Activated CD8-positive, alpha-beta T cell treated with anti-CD3 and anti-CD28 coated beads for 36 hours (primary cell): ENCODE measurements around the gene VWCE. TPM values are rescaled to one million over a fixed set of nuclear protein-coding genes. Genes with fewer than 3 reads are reported as not detected.

Experiments
- ATAC-seq: fragments of 200-7000 bp; cut with Tn5 transposase; one replicate; pipeline ENCODE4 v1.10.0; 2021; ENCODE audit warnings: mild to moderate bottlenecking, moderate library complexity
- CTCF ChIA-PET: fragments of 350-600 bp; sonication (Branson Sonifier 250); formaldehyde crosslinking; loops from one replicate; lab custom pipeline; 2021; ENCODE audit warnings: antibody characterized with exemption; lab: Charles Lee
- POLR2A ChIA-PET: fragments of 350-600 bp; sonication (Branson Sonifier 250); formaldehyde crosslinking; loops from one replicate; lab custom pipeline; 2021; ENCODE audit warnings: antibody characterized with exemption; lab: Charles Lee
- DNase-seq: peaks from one replicate; pipeline ENCODE4 v3.0.0-alpha.2; 2020
- H3K27ac Mint-ChIP-seq: one replicate; pipeline ENCODE4 v1.8.0; 2021; ENCODE audit warnings: mild to moderate bottlenecking, mixed read lengths
- H3K27me3 Mint-ChIP-seq: one replicate; pipeline ENCODE4 v1.8.0; 2021; ENCODE audit warnings: mixed read lengths
- H3K36me3 Mint-ChIP-seq: one replicate; pipeline ENCODE4 v1.8.0; 2021; ENCODE audit warnings: low read depth, mixed read lengths
- H3K4me1 Mint-ChIP-seq: one replicate; pipeline ENCODE4 v1.8.0; 2021; ENCODE audit warnings: low read depth, mixed read lengths
- H3K4me3 Mint-ChIP-seq: one replicate; pipeline ENCODE4 v1.8.0; 2021; ENCODE audit warnings: mild to moderate bottlenecking, moderate library complexity, mixed read lengths
- H3K9me3 Mint-ChIP-seq: one replicate; pipeline ENCODE4 v1.8.0; 2021; ENCODE audit warnings: mixed read lengths
- CTCF ChIP-seq: fragments of 200-600 bp; IDR thresholded peaks from one replicate; pipeline ENCODE4 v1.8.0; 2022; ENCODE audit warnings: antibody characterized with exemption, mild to moderate bottlenecking
- intact Hi-C: fragments of 100-400 bp; cut with micrococcal nuclease; formaldehyde crosslinking; loops from one replicate; pipeline ENCODE4 v1.10.0; 2022
- total RNA-seq, 2 experiments: library from RNA; stranded (reverse); gene quantifications; one replicate each; pipeline ENCODE4 v1.2.3, GENCODE V29; 2021

The VWCE gene
- total RNA-seq, 2 experiments from 2014 or later = 23.3 to 25.8 TPM

DNA sequence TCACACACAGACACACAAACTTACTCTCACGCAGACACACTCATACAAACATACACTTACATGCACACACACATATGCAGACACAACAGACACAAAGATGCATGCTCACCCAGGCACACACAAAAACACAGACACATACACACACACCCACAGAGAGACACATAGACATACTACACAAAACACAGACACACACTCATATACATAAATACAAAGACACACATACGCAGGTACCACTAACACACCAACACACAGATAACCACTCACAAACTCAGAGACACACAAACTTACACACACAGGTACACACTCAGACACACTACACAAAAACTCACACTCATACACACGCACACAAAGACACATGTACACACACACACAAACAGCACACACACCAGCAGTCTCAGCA is 22.4 kb downstream of the VWCE start:
- Mint-ChIP-seq H3K4me1 (no peaks in the 10 kb centered on the region), H3K27me3 (no peaks in the 10 kb centered on the region), H3K27ac (no peak overlapping the region), H3K4me3 (no peak overlapping the region), H3K36me3 (peaks cover 7% of the 10 kb centered on the region), H3K9me3 (no peaks in the 10 kb centered on the region)
- POLR2A ChIA-PET = interaction anchor here (1.0 kb wide), 1 partner anchor 14 kb away, joined by 4 read pairs; no protein-coding TSS in a partner anchor
- no peak for ATAC-seq
- DNase-seq = no peak
- CTCF ChIA-PET = no interaction called here
- intact Hi-C loops = no loop called here
- TF ChIP-seq CTCF = no peak

- H3K27me3 Mint-ChIP-seq = no peaks in the 10 kb centered on the region
- intact Hi-C loops = no loop called here
- H3K36me3 Mint-ChIP-seq = peaks cover 4% of the 10 kb centered on the region
- TF ChIP-seq CTCF = no peak
- ChIA-PET POLR2A (interaction anchor here (1.2 kb wide), 1 partner anchor 8 kb away, joined by 4 read pairs; no protein-coding TSS in a partner anchor), CTCF (interaction anchor here (1.1 to 1.2 kb wide), 3 partner anchors 16 to 112 kb away, joined by 3 to 4 read pairs (median 4); no protein-coding TSS in a partner anchor)
- no peaks in the 10 kb centered on the region for H3K4me1 Mint-ChIP-seq
- no peak overlapping the region for H3K4me3 Mint-ChIP-seq
- ATAC-seq (peak; percentile 24), DNase-seq (no peak)
- no peaks in the 10 kb centered on the region for H3K9me3 Mint-ChIP-seq
- H3K27ac Mint-ChIP-seq = no peak overlapping the region
These were observed 24.6 kb downstream of the VWCE start for GRCh38 chr11:61270354-61271076.

DNA sequence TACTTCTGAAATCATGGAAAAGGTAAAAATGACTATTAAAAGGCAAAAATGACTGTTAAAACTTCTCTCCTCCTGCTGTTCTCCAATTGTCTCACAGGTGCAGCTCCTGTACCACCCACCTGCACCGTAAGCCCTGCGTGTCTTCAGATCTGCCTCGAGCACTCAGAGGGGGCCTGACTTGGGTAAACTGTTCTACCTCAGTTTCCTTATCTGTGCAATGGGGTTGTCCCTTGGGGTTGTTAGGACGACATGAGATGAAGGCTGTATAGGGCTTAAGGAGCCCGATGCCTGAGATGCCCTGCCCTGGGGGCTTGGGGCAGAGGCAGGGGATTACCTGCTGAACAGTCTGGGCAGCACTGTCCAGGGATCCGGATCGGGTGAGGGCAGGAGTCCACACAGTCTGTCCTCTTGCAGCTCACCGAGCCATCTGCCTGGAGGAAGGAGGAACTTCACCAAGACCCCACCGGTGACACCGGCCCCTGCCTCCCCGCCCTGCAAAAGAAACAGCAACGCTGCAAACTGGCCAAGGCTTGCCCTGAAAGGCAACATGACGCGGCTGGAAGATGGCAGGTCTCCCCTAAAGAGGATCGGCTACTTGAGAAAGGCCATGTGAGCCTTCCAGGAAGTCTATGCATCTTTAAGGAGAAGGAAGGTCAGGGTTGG is 26.4 kb downstream of the VWCE start:
- no peak for TF ChIP-seq CTCF
- ChIA-PET CTCF (interaction anchor here (0.9 kb wide), 1 partner anchor 67 kb away, joined by 5 read pairs; no protein-coding TSS in a partner anchor), POLR2A (no interaction called here)
- intact Hi-C loops = no loop called here
- Mint-ChIP-seq H3K27me3 (no peaks in the 10 kb centered on the region), H3K27ac (no peak overlapping the region), H3K36me3 (peaks cover 10% of the 10 kb centered on the region), H3K9me3 (no peaks in the 10 kb centered on the region), H3K4me3 (no peak overlapping the region), H3K4me1 (no peaks in the 10 kb centered on the region)
- ATAC-seq (no peak), DNase-seq (no peak)

- DNase-seq (no peak), ATAC-seq (no peak)
- intact Hi-C loops = no loop called here
- ChIA-PET CTCF (interaction anchor here (2.2 kb wide), 1 partner anchor 13 kb away, joined by 11 read pairs; no protein-coding TSS in a partner anchor), POLR2A (no interaction called here)
- Mint-ChIP-seq H3K27me3 (no peaks in the 10 kb centered on the region), H3K36me3 (peaks cover 15% of the 10 kb centered on the region), H3K27ac (no peak overlapping the region), H3K9me3 (no peaks in the 10 kb centered on the region), H3K4me3 (no peak overlapping the region), H3K4me1 (no peaks in the 10 kb centered on the region)
- no peak for TF ChIP-seq CTCF
These were observed 27.7 kb downstream of the VWCE start for GRCh38 chr11:61267437-61267841.

GRCh38 chr11:61266602-61267001 is 28.5 kb downstream of the VWCE start:
- Mint-ChIP-seq H3K4me1 (no peaks in the 10 kb centered on the region), H3K27ac (no peak overlapping the region), H3K9me3 (no peaks in the 10 kb centered on the region), H3K36me3 (peaks cover 15% of the 10 kb centered on the region), H3K4me3 (no peak overlapping the region), H3K27me3 (no peaks in the 10 kb centered on the region)
- ATAC-seq (no peak), DNase-seq (no peak)
- ChIA-PET POLR2A (interaction anchor here (1.0 kb wide), 1 partner anchor 10 kb away, joined by 3 read pairs; no protein-coding TSS in a partner anchor), CTCF (interaction anchor here (1.3 to 2.2 kb wide), 3 partner anchors 12 to 435 kb away, joined by 3 to 11 read pairs (median 4); no protein-coding TSS in a partner anchor)
- intact Hi-C loops = no loop called here
- no peak for TF ChIP-seq CTCF
